HG03354 (cell line): ENCODE data around the gene TCERG1L.

Source experiments
- ATAC-seq: cut with Tn5 transposase; IDR thresholded peaks from one replicate; pipeline ENCODE4 v1.9.1; 2021; ENCODE audit warnings: mild to moderate bottlenecking; ENCODE audit not compliant: unreplicated experiment, poor library complexity, severe bottlenecking

Gene TCERG1L

GRCh38 chr10:131198843-131199242 lies 112.7 kb downstream of the TCERG1L start:
- ATAC-seq = no peak

GRCh38 chr10:131198401-131198800 lies 113.1 kb downstream of the TCERG1L start:
- ATAC-seq = no peak

- no peak for ATAC-seq
These were observed 115.2 kb downstream of the TCERG1L start for GRCh38 chr10:131196176-131196885.

GRCh38 chr10:131195558-131196159 lies 115.9 kb downstream of the TCERG1L start:
- ATAC-seq = no peak

- ATAC-seq = no peak
These were observed 116.4 kb downstream of the TCERG1L start for GRCh38 chr10:131195116-131195515.

- ATAC-seq = no peak
These were observed 117.6 kb downstream of the TCERG1L start for GRCh38 chr10:131193923-131194322.

GRCh38 chr10:131188494-131188893 lies 123.0 kb downstream of the TCERG1L start:
- no peak for ATAC-seq

- no peak for ATAC-seq
These were observed 123.6 kb downstream of the TCERG1L start for GRCh38 chr10:131187926-131188325.

GRCh38 chr10:131187274-131187673 lies 124.2 kb downstream of the TCERG1L start:
- ATAC-seq = no peak

GRCh38 chr10:131186547-131187253 lies 124.8 kb downstream of the TCERG1L start:
- ATAC-seq = no peak

GRCh38 chr10:131184503-131184902 lies 127.0 kb downstream of the TCERG1L start:
- no peak for ATAC-seq

- no peak for ATAC-seq
These were observed 127.9 kb downstream of the TCERG1L start for GRCh38 chr10:131183546-131184045.

- no peak for ATAC-seq
These were observed 130.1 kb downstream of the TCERG1L start for GRCh38 chr10:131181456-131181855.

GRCh38 chr10:131180740-131181415 lies 130.6 kb downstream of the TCERG1L start:
- ATAC-seq = no peak

- no peak for ATAC-seq
These were observed 131.4 kb downstream of the TCERG1L start for GRCh38 chr10:131180086-131180485.

- ATAC-seq = no peak
These were observed 132.2 kb downstream of the TCERG1L start for GRCh38 chr10:131179361-131179760.

GRCh38 chr10:131178521-131179331 lies 132.8 kb downstream of the TCERG1L start:
- ATAC-seq = no peak

- ATAC-seq = no peak
These were observed 133.8 kb downstream of the TCERG1L start for GRCh38 chr10:131177431-131178327.
